GM12892 (cell line): ENCODE results near the gene EFCAB11.

Experiments
- DNase-seq: peaks from one replicate; pipeline ENCODE4 v3.0.0; 2011; ENCODE audit not compliant: insufficient read length
- FAIRE-seq: peaks from 2 replicates; lab custom pipeline; 2011; peaks lifted over from hg19 to GRCh38; lab: Jason Lieb, UNC
- POLR2A ChIP-seq: IDR thresholded peaks from 2 replicates; pipeline ENCODE4 v1.6.1; 2011; ENCODE audit warnings: low read depth, low read length, control low read depth
- POLR2AphosphoS5 ChIP-seq: IDR thresholded peaks from 2 replicates; pipeline ENCODE4 v1.6.1; 2011; ENCODE audit warnings: low read depth, low read length, control low read depth
- TAF1 ChIP-seq: IDR thresholded peaks from 2 replicates; pipeline ENCODE4 v1.6.1; 2011; ENCODE audit warnings: low read depth, mild to moderate bottlenecking, control low read depth, low read length, borderline replicate concordance

The EFCAB11 gene

GRCh38 chr14:89922031-89922907, 32.3 kb downstream of the EFCAB11 start:
- TF ChIP-seq POLR2AphosphoS5, result no peak
- no peak for TF ChIP-seq TAF1
- no peak for TF ChIP-seq POLR2A
- DNase-seq (no peak), FAIRE-seq (no peak)

DNA sequence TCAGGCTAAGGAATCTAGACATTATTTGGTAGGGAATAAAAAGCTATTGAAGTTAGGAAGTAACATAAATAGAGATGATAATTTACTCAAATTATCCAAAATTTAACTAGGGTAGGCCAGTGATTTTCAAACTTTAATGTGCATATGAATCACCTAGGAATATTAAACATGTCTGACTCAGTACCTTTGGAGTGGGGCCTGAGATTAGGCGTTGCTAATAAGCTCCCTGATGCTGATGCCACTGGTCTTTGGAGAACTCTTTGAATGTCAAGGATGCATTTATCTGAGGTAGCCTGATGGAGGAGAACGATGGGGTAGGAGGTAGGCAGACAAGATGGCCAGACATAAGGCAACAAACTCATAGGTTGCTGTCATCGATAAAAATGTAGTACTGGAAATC, 33.2 kb downstream of the EFCAB11 start:
- TF ChIP-seq TAF1, result no peak
- TF ChIP-seq POLR2AphosphoS5, result no peak
- TF ChIP-seq POLR2A, result no peak
- no peak for FAIRE-seq
- DNase-seq, result no peak

- DNase-seq (no peak), FAIRE-seq (no peak)
- TF ChIP-seq POLR2AphosphoS5 (no peak), TAF1 (no peak), POLR2A (no peak)
These were observed 34.5 kb downstream of the EFCAB11 start for GRCh38 chr14:89920056-89920455.

DNA sequence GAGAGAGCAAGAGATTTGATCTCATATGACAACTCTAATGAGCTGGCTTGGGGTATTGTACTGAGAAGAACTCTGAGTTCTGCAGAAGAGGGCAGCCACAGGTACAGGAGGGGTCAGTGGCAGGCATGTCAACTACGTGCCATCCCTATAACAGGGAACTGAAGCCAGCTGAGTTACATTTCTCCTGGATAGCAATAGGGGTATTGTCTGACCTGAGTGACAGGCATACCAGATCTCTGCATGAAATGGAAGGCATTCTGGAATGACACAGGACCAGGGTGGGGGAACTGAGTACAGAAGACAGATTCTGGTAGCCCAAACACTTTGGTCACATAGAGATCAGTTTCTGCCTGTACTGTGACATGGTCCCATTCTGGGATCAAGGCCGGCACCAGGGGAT, 35.8 kb downstream of the EFCAB11 start:
- TF ChIP-seq TAF1, result no peak
- TF ChIP-seq POLR2AphosphoS5, result no peak
- no peak for TF ChIP-seq POLR2A
- DNase-seq (no peak), FAIRE-seq (no peak)

DNA sequence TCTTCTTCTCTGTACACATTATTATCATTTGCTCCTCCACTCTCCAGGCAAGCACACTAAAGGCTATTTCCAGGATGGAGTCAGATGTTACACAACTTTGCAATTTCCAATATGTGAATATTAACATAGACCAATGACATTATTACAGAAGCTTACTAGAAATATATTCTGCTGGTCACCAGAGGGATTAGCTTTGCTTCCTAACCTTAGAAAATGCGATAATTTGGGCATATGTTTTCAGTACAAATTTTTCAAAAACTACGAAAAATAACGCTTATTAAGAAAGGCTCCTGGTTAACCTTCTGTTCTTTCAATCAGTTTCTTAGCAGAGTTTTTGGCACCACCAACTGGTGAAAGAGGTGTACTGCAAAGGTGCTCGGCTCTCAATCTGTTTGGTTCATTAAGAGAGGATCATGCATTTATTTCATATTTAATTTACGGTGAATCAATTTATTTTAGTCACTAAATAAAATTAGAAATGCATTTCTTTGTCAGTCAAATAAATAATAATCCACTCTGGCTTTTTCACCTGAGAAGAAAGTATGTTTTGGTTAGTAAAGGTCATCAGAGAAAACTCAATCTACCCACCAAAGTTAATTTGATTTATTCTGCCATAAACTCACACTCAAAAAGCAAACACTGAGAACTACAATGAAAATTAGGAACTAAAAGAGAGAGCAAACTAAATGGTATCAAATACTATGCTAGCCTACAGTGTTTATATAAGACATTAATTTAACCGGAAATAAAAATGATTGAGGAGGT, 39.2 kb downstream of the EFCAB11 start:
- TF ChIP-seq POLR2AphosphoS5 (no peak), POLR2A (no peak), TAF1 (no peak)
- FAIRE-seq (peak; percentile 44), DNase-seq (peak; percentile 8)

GRCh38 chr14:89912667-89913211, 41.8 kb downstream of the EFCAB11 start:
- DNase-seq (no peak), FAIRE-seq (no peak)
- no peak for TF ChIP-seq POLR2A
- TF ChIP-seq POLR2AphosphoS5, result no peak
- TF ChIP-seq TAF1, result no peak

DNA sequence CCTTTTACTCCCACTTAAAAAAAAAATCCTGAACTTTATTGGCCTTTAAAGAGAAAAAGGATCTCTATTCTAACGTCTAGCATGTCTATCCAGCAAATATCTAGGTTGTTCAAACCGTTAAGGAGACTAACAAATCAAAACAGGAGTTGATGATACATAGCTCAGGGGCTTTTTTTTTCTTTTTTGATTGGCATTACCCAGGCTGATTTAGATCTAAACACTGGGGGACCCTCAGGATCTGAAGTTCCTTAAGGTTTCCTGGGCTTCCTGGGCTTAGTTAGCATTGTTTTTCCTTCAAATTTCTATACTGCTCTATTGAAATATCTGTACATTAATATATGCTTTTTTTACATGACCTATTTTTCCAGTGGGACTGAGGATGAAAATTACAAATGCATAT, 42.3 kb downstream of the EFCAB11 start:
- TF ChIP-seq POLR2A (no peak), POLR2AphosphoS5 (no peak), TAF1 (no peak)
- FAIRE-seq (no peak), DNase-seq (no peak)

DNA sequence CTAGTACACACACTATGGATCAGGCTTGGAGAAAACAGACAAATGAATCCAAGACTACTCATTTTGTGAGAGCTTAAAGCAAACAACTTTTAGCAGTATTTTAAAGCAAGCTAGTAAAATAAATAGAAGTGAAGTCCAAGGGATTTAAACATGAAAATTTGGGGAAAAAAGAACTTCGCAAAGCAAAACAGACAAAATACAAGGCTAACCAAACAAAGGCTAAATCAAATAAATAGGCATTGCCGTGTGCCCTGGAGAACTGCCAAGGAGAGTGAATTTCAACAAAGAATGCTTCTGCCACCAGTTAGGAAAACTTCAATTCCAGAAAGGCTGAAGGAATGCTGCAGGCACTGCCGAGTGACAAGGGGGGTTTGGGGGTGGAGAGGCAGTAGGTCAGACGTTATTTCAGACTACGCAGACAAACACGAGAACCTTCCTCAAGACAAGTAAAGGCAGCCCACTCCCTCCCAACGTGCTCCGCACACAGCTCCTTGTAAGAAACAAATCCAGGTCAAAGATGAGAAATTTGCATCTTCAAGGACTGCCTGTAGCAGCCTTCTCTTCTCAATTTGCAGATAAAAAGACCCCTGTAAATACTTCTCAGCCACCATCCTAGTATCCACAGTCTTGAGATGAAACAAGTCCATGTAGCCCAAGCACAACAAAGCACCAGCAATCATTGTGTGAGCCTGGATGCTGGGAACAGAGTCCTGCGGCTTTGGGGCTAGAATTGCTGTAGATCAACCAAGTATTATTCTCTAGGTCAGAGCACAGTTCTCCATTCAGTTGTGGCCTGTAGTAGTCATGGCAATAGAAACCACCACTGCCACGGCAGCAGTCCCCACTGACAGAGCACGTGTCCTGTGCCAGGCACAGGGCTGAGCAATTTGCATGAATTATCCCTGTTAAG, 43.3 kb downstream of the EFCAB11 start:
- TF ChIP-seq POLR2AphosphoS5 (no peak), TAF1 (no peak), POLR2A (no peak)
- no peak for FAIRE-seq
- no peak for DNase-seq

DNA sequence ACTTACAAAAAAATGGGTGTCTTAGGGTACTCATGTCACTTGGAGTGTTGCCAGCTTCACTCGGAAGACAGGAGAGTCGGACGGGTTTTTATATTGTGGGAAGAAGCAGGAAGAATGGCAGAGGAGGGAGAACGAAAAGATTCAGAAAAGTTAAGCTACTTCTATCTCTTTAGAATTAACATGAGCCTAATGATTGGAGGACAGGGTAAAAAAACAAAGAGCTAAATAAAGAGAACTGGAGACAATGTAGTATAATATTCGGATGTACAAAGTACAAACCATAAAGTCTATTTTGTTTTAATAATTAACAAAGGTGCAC, 43.9 kb downstream of the EFCAB11 start:
- FAIRE-seq (no peak), DNase-seq (no peak)
- no peak for TF ChIP-seq TAF1
- no peak for TF ChIP-seq POLR2AphosphoS5
- TF ChIP-seq POLR2A, result no peak

- DNase-seq (no peak), FAIRE-seq (no peak)
These were observed 44.9 kb downstream of the EFCAB11 start for GRCh38 chr14:89909586-89909985.

More at GRCh38 chr14:89909586-89909985, 44.9 kb downstream of the EFCAB11 start:
- TF ChIP-seq TAF1, result no peak
- TF ChIP-seq POLR2A, result no peak
- TF ChIP-seq POLR2AphosphoS5, result no peak
